ENCODE measurements around the gene CERK.

DNA sequence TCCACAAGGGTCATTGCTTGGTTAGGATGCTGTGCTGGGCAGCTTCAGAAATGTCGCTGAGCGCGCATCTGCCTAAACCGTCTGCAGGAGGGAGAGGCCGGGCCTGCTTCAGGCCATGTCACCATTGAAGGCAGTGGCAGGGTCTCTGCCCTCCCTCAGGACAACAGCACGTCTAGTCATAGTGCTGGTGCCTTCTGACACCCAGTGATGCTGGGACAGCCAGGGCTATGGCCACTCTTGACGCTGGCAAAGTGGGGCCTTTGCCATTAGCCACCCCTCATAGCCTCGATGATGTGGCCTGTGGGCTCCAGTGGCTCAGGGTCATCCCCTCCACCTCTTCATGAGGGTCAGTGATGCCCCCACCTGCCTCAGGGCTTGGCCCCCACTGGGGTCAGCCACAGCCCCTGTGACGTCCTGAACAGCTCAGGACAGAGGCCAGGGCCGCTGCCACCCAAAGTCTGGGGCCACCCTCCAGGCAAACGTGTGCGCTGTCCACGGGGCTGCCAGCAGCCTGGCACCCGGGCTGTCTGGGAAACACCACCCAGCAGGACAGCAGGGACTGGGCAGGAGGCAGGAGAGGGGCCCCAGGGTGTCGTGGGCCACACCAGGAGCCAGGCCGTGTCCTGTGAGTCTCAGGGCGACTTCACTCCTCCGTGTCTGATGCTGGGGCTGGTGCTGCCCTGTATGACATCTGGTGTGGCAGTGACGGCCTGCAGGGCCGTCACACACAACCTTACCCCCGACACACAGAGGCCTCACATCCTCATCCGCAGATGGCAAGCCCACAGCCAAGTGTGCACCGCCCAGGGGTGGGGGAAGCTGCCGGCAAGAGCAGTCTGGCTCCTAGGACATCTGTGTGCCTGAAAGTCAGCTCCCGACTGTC, 42.5 kb downstream of the CERK start:
- TF ChIP-seq GATA3 (IDR thresholded peaks at IDR 0.05; ENCODE audit: low read depth, low read length) (no peak), GATA2 (IDR thresholded peaks at IDR 0.05; ENCODE audit: low read depth, low read length) (no peak)
